GM12878 (cell line): ENCODE measurements around the gene MRPL57. TPM values are rescaled to one million over a fixed set of nuclear protein-coding genes. Genes with fewer than 3 reads are reported as not detected.

Source experiments
- ATAC-seq: fragments of 200-7000 bp; cut with Tn5 transposase; 3 replicates; pipeline ENCODE4 v1.9.1; 2020; ENCODE audit warnings: mild to moderate bottlenecking, moderate library complexity
- BruUV-seq: library from RNA; stranded (reverse); fragments of 400-500 nt; replicated peaks from 2 replicates; lab custom pipeline; 2021; lab: Mats Ljungman, UMichigan
- CTCF ChIA-PET: fragments of 300-600 bp; sonication (Branson Sonifier 250); formaldehyde crosslinking; extraction: SDS; loops from one replicate; lab custom pipeline; 2021; ENCODE audit warnings: inconsistent platforms; lab: Yijun Ruan, JAX
- POLR2A ChIA-PET: fragments of 350-600 bp; formaldehyde crosslinking; extraction: SDS; loops from one replicate; lab custom pipeline; 2021; ENCODE audit warnings: inconsistent platforms; lab: Charles Lee
- RAD21 ChIA-PET: fragments of 300-600 bp; sonication (Branson Sonifier 250); formaldehyde crosslinking; loops from one replicate; lab custom pipeline; 2023; ENCODE audit warnings: antibody characterized with exemption; ENCODE audit not compliant: unreplicated experiment; lab: Charles Lee
- SMC1A ChIA-PET: fragments of 300-600 bp; sonication (Branson Sonifier 250); formaldehyde crosslinking; loops from one replicate; lab custom pipeline; 2023; ENCODE audit not compliant: unreplicated experiment, uncharacterized antibody; lab: Charles Lee
- DNase-seq: peaks from one replicate; pipeline ENCODE4 v3.0.0-alpha.2; 2011; ENCODE audit warnings: low read depth, low spot score
- FAIRE-seq: peaks from 3 replicates; lab custom pipeline; 2011; peaks lifted over from hg19 to GRCh38; lab: Jason Lieb, UNC
- H2AFZ ChIP-seq: 2 replicates; pipeline ENCODE4 v1.6.0; 2011; ENCODE audit warnings: low read depth, low read length, control low read depth; ENCODE audit not compliant: control insufficient read depth
- H3K27ac ChIP-seq: 2 replicates; pipeline ENCODE4 v1.5.1; 2011; ENCODE audit warnings: control low read depth; ENCODE audit not compliant: control insufficient read depth, insufficient read depth
- H3K27me3 ChIP-seq, 2 experiments: replicated peaks in 1 of 2; 2 replicates each; pipeline versions ENCODE4 v1.6.0 to v1.6.1; 2011; ENCODE audit warnings: low read length in 1 of 2; ENCODE audit not compliant: control insufficient read depth in 2 of 2, insufficient read depth in 2 of 2
- H3K36me3 ChIP-seq, 2 experiments: 2 replicates each; pipeline ENCODE4 v1.5.1; 2011; ENCODE audit warnings: low read length in 1 of 2; ENCODE audit not compliant: control insufficient read depth in 2 of 2, insufficient read depth in 2 of 2
- H3K4me1 ChIP-seq: 2 replicates; pipeline ENCODE4 v1.6.1; 2011; ENCODE audit warnings: mild to moderate bottlenecking, low read length, moderate library complexity, mixed read lengths; ENCODE audit not compliant: control insufficient read depth, insufficient read depth
- H3K4me2 ChIP-seq: 2 replicates; pipeline ENCODE4 v1.6.0; 2011; ENCODE audit warnings: control low read depth; ENCODE audit not compliant: control insufficient read depth, insufficient read depth
- H3K4me3 ChIP-seq: fragments of 200-600 bp; sonication (generic); 2 replicates; pipeline ENCODE4 v1.5.1; 2016
- H3K79me2 ChIP-seq: 2 replicates; pipeline ENCODE4 v1.6.0; 2011; ENCODE audit warnings: low read length; ENCODE audit not compliant: control insufficient read depth, insufficient read depth
- H3K9ac ChIP-seq: 2 replicates; pipeline ENCODE4 v1.8.0; 2011; ENCODE audit warnings: low read length, control low read depth, mixed read lengths; ENCODE audit not compliant: control insufficient read depth, insufficient read depth
- H3K9me3 ChIP-seq: replicated peaks from 3 replicates; pipeline ENCODE4 v1.5.1; 2011; ENCODE audit warnings: mild to moderate bottlenecking, low read length; ENCODE audit not compliant: control insufficient read depth, insufficient read depth
- H4K20me1 ChIP-seq: 2 replicates; pipeline ENCODE4 v1.6.0; 2011; ENCODE audit not compliant: control insufficient read depth, insufficient read depth
- CBX3 ChIP-seq: fragments of 200-600 bp; sonication (generic); IDR thresholded peaks from 2 replicates; pipeline ENCODE4 v1.6.1; 2016; ENCODE audit warnings: low read depth, borderline replicate concordance
- MEF2A ChIP-seq: IDR thresholded peaks from 2 replicates; pipeline ENCODE4 v1.6.1; 2011; ENCODE audit warnings: low read depth, mild to moderate bottlenecking, low read length, moderate library complexity; ENCODE audit not compliant: insufficient read depth
- MEF2B ChIP-seq: fragments of 450-650 bp; IDR thresholded peaks from 2 replicates; pipeline ENCODE4 v1.6.1; 2018; ENCODE audit warnings: mild to moderate bottlenecking, moderate library complexity; ENCODE audit not compliant: partially characterized antibody, poor library complexity, severe bottlenecking
- MTA3 ChIP-seq: IDR thresholded peaks from 2 replicates; pipeline ENCODE4 v1.6.1; 2012; ENCODE audit warnings: low read length, inconsistent platforms, borderline replicate concordance
- NKRF ChIP-seq: fragments of 450-650 bp; conservative IDR thresholded peaks from 2 replicates; pipeline ENCODE4 v1.6.1; 2017; ENCODE audit warnings: mild to moderate bottlenecking, moderate library complexity
- NR2C2 ChIP-seq: IDR thresholded peaks from 2 replicates; pipeline ENCODE4 v1.6.1; 2011; ENCODE audit warnings: borderline replicate concordance, low read depth; ENCODE audit not compliant: control insufficient read depth, insufficient read length
- PAX5 ChIP-seq: IDR thresholded peaks from 2 replicates; pipeline ENCODE4 v1.6.1; 2011; ENCODE audit warnings: low read depth, low read length, borderline replicate concordance
- POLR2AphosphoS5 ChIP-seq: IDR thresholded peaks from 2 replicates; pipeline ENCODE4 v1.6.1; 2011; ENCODE audit warnings: mild to moderate bottlenecking, low read length, inconsistent platforms
- RAD21 ChIP-seq: IDR thresholded peaks from 2 replicates; pipeline ENCODE4 v1.6.1; 2011; ENCODE audit warnings: mild to moderate bottlenecking, low read depth, low read length, moderate library complexity; ENCODE audit not compliant: insufficient read depth
- RUNX3 ChIP-seq: IDR thresholded peaks from 2 replicates; pipeline ENCODE4 v1.6.1; 2012; ENCODE audit warnings: low read length, inconsistent platforms
- SMC3 ChIP-seq: IDR thresholded peaks from 2 replicates; pipeline ENCODE4 v1.6.1; 2011; ENCODE audit warnings: low read length, improper control_type of control experiment, borderline replicate concordance
- SPI1 ChIP-seq: IDR thresholded peaks from 2 replicates; pipeline ENCODE4 v1.6.1; 2011; ENCODE audit warnings: low read depth, mild to moderate bottlenecking, low read length, moderate library complexity, borderline replicate concordance; ENCODE audit not compliant: insufficient read depth
- SREBF1 ChIP-seq: IDR thresholded peaks from 2 replicates; pipeline ENCODE4 v1.6.1; 2012; ENCODE audit warnings: mild to moderate bottlenecking, low read length
- ZNF274 ChIP-seq: IDR thresholded peaks from one replicate; pipeline ENCODE4 v1.8.0; 2011; ENCODE audit not compliant: insufficient read length, insufficient read depth
- ZSCAN29 ChIP-seq: fragments of 450-650 bp; IDR thresholded peaks from 2 replicates; pipeline ENCODE4 v1.6.1; 2017; ENCODE audit warnings: mild to moderate bottlenecking, moderate library complexity
- WGBS: methylation state at CpG from one replicate; pipeline ENCODE4 v1.1.6; 2016; ENCODE audit warnings: low lambda C conversion rate; ENCODE audit not compliant: insufficient replicate concordance, insufficient coverage; ENCODE audit errors: missing lambda C conversion rate; 5-methylcytosine and 5-hydroxymethylcytosine counted together
- in situ Hi-C: fragments of 300-500 bp; cut with MboI; formaldehyde crosslinking; loops from 9 replicates; pipeline ENCODE4 v1.14.3; 2018; ENCODE audit warnings: mixed read lengths
- intact Hi-C: fragments of 100-400 bp; cut with micrococcal nuclease; formaldehyde crosslinking; loops from one replicate; pipeline ENCODE4 v1.14.2; 2022; ENCODE audit not compliant: unreplicated experiment
- polyA plus RNA-seq, 11 experiments: library from polyadenylated mRNA; depleted of rRNA in 4 of 11; unstranded in 6 of 11; stranded (reverse) in 5 of 11; fragments of >200 nt; fragmentation: Nextera tagmentation in 4 of 11; fragmentation: Illumina TruSeq in 1 of 11; extraction: Ambion mirVana in 4 of 11; extraction: Trizol in 1 of 11; gene quantifications; 1 replicate in 1 of 11; 2 replicates in 10 of 11; pipeline versions ENCODE4 v1.2.1 to v1.2.3, GENCODE V29; 2011 to 2016; ENCODE audit warnings: inconsistent platforms in 2 of 11, missing spikeins in 2 of 11, low read depth in 1 of 11
- total RNA-seq, 4 experiments: library from RNA; depleted of rRNA in 3 of 4; stranded (reverse); fragments of >200 nt in 3 of 4; fragmentation: Illumina TruSeq in 1 of 4; extraction: Trizol in 1 of 4; gene quantifications; 2 replicates each; pipeline versions ENCODE4 v1.2.1 to v1.2.3, GENCODE V29; 2013 to 2021
- TF ChIP-seq, protein P1 (sequence below): fragments of 150-350 bp; IDR thresholded peaks from 2 replicates; pipeline ENCODE4 v1.6.1; 2016; ENCODE audit warnings: low read depth, low read length
- TF ChIP-seq, protein P2 (sequence below): IDR thresholded peaks from 2 replicates; pipeline ENCODE4 v1.6.1; 2012; ENCODE audit warnings: low read depth, low read length, improper control_type of control experiment

MRPL57 gene
- total and polyA plus RNA-seq, 10 of the 15 experiments (the other 5 are each of a cell fraction or from before 2014, with no cell fraction given), result 10.5 to 90.6 (median 25.9) TPM

DNA sequence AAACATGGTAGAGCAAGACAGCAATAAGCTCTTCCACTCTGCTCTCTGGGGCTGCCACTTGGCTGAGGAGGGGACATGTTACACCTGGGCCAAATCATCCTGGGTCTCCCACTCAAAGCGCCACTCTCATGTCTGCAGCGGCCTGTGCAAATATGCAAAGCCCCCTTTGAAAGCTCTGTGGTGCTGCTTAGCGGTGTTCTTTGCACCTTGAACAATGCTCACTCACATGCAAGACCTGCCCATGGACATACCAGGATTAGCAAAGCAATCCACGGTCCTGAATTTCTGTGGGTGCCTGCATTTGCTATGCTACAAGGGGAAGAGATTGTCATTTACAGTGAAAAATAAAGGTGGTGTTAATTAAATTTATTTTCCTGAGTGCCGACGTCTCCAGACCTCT, 48.6 kb downstream of the MRPL57 start (continued):
- TF ChIP-seq POLR2AphosphoS5, result no peak

- Histone ChIP-seq H3K27ac (no peak overlapping the region), H3K4me2 (no peak overlapping the region), H3K4me3 (no peak overlapping the region), H3K4me1 (no peaks in the 10 kb centered on the region), H3K79me2 (no peaks in the 10 kb centered on the region), H3K36me3 (no peaks in the 10 kb centered on the region), H3K9ac (no peak overlapping the region), H4K20me1 (no peaks in the 10 kb centered on the region), H3K27me3 (peaks cover 0 to 2% of the 10 kb centered on the region in 2 experiments; a peak in 1 of 4 replicates), H2AFZ (no peak overlapping the region), H3K9me3 (peaks cover 3% of the 10 kb centered on the region; the same call in 2 of the 3 replicates)
- 59% methylated on average over 17 of the region's 17 CpGs for WGBS
- no peak for ATAC-seq
- intact Hi-C loops (no loop called here), in situ Hi-C loops (no loop called here)
- BruUV-seq, result no TSS peak
- ChIA-PET RAD21 (no interaction called here), CTCF (no interaction called here), POLR2A (interaction anchor here (0.6 kb wide), 1 partner anchor 101 kb away, joined by 3 read pairs; no protein-coding TSS in a partner anchor), SMC1A (no interaction called here)
- no peak for DNase-seq
- no peak for FAIRE-seq
- TF ChIP-seq, protein P1, sequence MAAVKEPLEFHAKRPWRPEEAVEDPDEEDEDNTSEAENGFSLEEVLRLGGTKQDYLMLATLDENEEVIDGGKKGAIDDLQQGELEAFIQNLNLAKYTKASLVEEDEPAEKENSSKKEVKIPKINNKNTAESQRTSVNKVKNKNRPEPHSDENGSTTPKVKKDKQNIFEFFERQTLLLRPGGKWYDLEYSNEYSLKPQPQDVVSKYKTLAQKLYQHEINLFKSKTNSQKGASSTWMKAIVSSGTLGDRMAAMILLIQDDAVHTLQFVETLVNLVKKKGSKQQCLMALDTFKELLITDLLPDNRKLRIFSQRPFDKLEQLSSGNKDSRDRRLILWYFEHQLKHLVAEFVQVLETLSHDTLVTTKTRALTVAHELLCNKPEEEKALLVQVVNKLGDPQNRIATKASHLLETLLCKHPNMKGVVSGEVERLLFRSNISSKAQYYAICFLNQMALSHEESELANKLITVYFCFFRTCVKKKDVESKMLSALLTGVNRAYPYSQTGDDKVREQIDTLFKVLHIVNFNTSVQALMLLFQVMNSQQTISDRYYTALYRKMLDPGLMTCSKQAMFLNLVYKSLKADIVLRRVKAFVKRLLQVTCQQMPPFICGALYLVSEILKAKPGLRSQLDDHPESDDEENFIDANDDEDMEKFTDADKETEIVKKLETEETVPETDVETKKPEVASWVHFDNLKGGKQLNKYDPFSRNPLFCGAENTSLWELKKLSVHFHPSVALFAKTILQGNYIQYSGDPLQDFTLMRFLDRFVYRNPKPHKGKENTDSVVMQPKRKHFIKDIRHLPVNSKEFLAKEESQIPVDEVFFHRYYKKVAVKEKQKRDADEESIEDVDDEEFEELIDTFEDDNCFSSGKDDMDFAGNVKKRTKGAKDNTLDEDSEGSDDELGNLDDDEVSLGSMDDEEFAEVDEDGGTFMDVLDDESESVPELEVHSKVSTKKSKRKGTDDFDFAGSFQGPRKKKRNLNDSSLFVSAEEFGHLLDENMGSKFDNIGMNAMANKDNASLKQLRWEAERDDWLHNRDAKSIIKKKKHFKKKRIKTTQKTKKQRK, result no peak
- TF ChIP-seq RAD21 (no peak), PAX5 (no peak), MTA3 (no peak), ZSCAN29 (no peak), MEF2B (no peak), SMC3 (no peak), SREBF1 (no peak), NR2C2 (no peak), CBX3 (no peak), RUNX3 (no peak), ZNF274 (no peak), SPI1 (no peak), NKRF (no peak), MEF2A (no peak)
- TF ChIP-seq, protein P2, sequence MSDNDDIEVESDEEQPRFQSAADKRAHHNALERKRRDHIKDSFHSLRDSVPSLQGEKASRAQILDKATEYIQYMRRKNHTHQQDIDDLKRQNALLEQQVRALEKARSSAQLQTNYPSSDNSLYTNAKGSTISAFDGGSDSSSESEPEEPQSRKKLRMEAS, result no peak
Measured at GRCh38 chr13:21225841-21226581, 49.6 kb downstream of the MRPL57 start.
